ENCODE measurements around the gene STOML1. TPM values are rescaled to one million over a fixed set of nuclear protein-coding genes. Genes with fewer than 3 reads are reported as not detected.
A peak's percentile ranks its signal among the peaks of the same experiment; 100 is the strongest.

STOML1 gene
- polyA plus RNA-seq, 1 donor from 2014 or later: 49.5 TPM

GRCh38 chr15:73950479-73950830 lies 41.6 kb downstream of the STOML1 start:
- Histone ChIP-seq H3K27ac (ENCODE audit: low read length) (peak overlapping the region; percentile 86), H3K4me3 (ENCODE audit: low read length) (peak overlapping the region; percentile 45), H3F3A (ENCODE audit: insufficient read depth, low read length, poor library complexity, severe bottlenecking) (no peaks in the 10 kb centered on the region), H3K9me3 (ENCODE audit: low read length) (no peaks in the 10 kb centered on the region), H2AFZ (ENCODE audit: low read depth, low read length) (peak overlapping the region; percentile 42), H3K27me3 (ENCODE audit: insufficient read depth, low read depth, low read length) (no peaks in the 10 kb centered on the region), H3K9ac (ENCODE audit: low read length) (peak overlapping the region; percentile 62), H3K9me2 (ENCODE audit: insufficient read depth, low read length) (no peaks in the 10 kb centered on the region), H3K36me3 (ENCODE audit: insufficient read depth, low read length) (no peaks in the 10 kb centered on the region), H3K79me2 (replicated peaks; ENCODE audit: insufficient read depth, low read length) (no peaks in the 10 kb centered on the region), H4K20me1 (ENCODE audit: insufficient read depth) (no peaks in the 10 kb centered on the region), H3K4me2 (ENCODE audit: low read length) (no peak overlapping the region)
- TF ChIP-seq, protein P1, sequence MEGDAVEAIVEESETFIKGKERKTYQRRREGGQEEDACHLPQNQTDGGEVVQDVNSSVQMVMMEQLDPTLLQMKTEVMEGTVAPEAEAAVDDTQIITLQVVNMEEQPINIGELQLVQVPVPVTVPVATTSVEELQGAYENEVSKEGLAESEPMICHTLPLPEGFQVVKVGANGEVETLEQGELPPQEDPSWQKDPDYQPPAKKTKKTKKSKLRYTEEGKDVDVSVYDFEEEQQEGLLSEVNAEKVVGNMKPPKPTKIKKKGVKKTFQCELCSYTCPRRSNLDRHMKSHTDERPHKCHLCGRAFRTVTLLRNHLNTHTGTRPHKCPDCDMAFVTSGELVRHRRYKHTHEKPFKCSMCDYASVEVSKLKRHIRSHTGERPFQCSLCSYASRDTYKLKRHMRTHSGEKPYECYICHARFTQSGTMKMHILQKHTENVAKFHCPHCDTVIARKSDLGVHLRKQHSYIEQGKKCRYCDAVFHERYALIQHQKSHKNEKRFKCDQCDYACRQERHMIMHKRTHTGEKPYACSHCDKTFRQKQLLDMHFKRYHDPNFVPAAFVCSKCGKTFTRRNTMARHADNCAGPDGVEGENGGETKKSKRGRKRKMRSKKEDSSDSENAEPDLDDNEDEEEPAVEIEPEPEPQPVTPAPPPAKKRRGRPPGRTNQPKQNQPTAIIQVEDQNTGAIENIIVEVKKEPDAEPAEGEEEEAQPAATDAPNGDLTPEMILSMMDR (IDR thresholded peaks at IDR 0.05; ENCODE audit: poor library complexity, severe bottlenecking): no peak
- no peak for TF ChIP-seq RAD21 (conservative IDR thresholded peaks at IDR 0.05)
- TF ChIP-seq POLR2AphosphoS5 (IDR thresholded peaks at IDR 0.05): no peak
- no peak for TF ChIP-seq REST (IDR thresholded peaks at IDR 0.05; ENCODE audit: borderline replicate concordance)
- no peak for TF ChIP-seq EP300 (conservative IDR thresholded peaks at IDR 0.05; ENCODE audit: poor library complexity, severe bottlenecking)
- TF ChIP-seq EZH2 (IDR thresholded peaks at IDR 0.05; ENCODE audit: borderline replicate concordance, insufficient read depth, low read length, poor library complexity, severe bottlenecking): no peak
- no peak for TF ChIP-seq MXI1 (conservative IDR thresholded peaks at IDR 0.05; ENCODE audit: poor library complexity, severe bottlenecking)
- TF ChIP-seq TAF1 (IDR thresholded peaks at IDR 0.05; ENCODE audit: low read depth): no peak
- TF ChIP-seq SMC3 (conservative IDR thresholded peaks at IDR 0.05; ENCODE audit: poor library complexity): no peak

- Histone ChIP-seq H3K79me2 (replicated peaks; ENCODE audit: insufficient read depth, low read length) (no peaks in the 10 kb centered on the region), H4K20me1 (ENCODE audit: insufficient read depth) (no peaks in the 10 kb centered on the region), H2AFZ (ENCODE audit: low read depth, low read length) (no peak overlapping the region), H3F3A (ENCODE audit: insufficient read depth, low read length, poor library complexity, severe bottlenecking) (no peaks in the 10 kb centered on the region), H3K9ac (ENCODE audit: low read length) (no peak overlapping the region), H3K27ac (ENCODE audit: low read length) (no peak overlapping the region), H3K27me3 (ENCODE audit: insufficient read depth, low read depth, low read length) (no peaks in the 10 kb centered on the region), H3K9me3 (ENCODE audit: low read length) (no peaks in the 10 kb centered on the region), H3K9me2 (ENCODE audit: insufficient read depth, low read length) (no peaks in the 10 kb centered on the region), H3K4me2 (ENCODE audit: low read length) (no peak overlapping the region), H3K4me3 (ENCODE audit: low read length) (no peak overlapping the region), H3K36me3 (ENCODE audit: insufficient read depth, low read length) (no peaks in the 10 kb centered on the region)
- TF ChIP-seq RAD21 (conservative IDR thresholded peaks at IDR 0.05) (no peak), POLR2AphosphoS5 (IDR thresholded peaks at IDR 0.05) (no peak), TAF1 (IDR thresholded peaks at IDR 0.05; ENCODE audit: low read depth) (no peak), SMC3 (conservative IDR thresholded peaks at IDR 0.05; ENCODE audit: poor library complexity) (no peak), EZH2 (IDR thresholded peaks at IDR 0.05; ENCODE audit: borderline replicate concordance, insufficient read depth, low read length, poor library complexity, severe bottlenecking) (no peak), REST (IDR thresholded peaks at IDR 0.05; ENCODE audit: borderline replicate concordance) (no peak), EP300 (conservative IDR thresholded peaks at IDR 0.05; ENCODE audit: poor library complexity, severe bottlenecking) (no peak), MXI1 (conservative IDR thresholded peaks at IDR 0.05; ENCODE audit: poor library complexity, severe bottlenecking) (no peak)
- TF ChIP-seq, protein P1 (IDR thresholded peaks at IDR 0.05; ENCODE audit: poor library complexity, severe bottlenecking): no peak
Observed at GRCh38 chr15:73949496-73949895, 42.6 kb downstream of the STOML1 start.

Data from neural cell (in vitro differentiated cells).